Medulla oblongata (tissue), 1 donor: ENCODE measurements around the gene DMTF1.

ENCODE experiments used
- DNase-seq: peaks from one replicate; pipeline ENCODE4 v3.0.0-alpha.2; 2015; ENCODE audit errors: extremely low spot score

The DMTF1 gene

DNA sequence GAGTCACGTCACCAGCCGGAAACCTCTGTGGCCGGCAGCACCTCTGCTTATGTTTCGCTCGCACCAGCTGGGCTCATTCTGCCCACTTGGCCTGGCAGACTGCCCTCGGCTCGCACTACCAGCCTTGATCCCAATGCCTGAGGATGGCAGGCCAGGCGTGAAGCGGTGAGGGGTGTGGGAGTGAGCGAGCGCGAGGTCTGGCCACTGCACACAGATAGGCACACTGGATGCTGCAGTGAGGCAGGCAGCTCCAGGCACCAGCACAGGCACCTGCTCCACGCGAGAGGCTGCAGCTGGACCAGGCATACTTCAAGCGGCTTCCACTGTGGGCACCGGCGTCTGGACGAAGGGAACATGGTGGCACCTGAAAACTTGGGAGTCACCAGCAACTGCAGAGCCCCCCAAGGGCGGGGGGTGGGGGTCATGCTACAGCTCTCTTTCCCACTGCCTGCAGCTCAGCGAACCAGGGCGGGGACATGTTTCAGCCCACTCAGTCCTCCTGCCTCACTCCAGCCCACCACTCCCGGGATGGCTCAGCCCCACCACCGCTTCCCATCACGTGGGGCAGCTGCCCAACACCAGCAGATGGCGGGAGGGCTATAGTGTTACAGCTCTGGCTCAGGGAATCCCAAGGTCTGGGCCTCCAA, 5.4 kb upstream of the DMTF1 start:
- no peak for DNase-seq

DNA sequence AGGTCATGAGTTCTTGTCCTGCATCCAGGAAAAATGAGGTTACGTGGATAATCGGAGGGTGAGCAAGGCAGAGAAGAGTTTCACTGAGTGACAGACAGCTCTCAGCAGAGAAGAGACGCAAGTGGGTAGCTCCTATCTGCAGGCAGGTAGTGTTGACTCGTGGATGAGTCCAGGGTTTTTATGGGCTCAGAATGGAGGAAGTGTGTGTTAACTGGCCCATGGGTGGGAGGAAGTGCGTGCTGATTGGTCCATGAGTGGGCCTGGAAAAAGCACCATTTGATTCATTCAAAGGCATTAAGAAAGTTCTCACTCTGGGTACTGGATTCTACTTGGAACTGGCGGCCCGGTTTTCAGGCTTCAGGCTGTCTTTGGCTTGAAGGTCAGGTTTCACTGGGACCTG, 4.8 kb upstream of the DMTF1 start:
- DNase-seq = no peak

DNA sequence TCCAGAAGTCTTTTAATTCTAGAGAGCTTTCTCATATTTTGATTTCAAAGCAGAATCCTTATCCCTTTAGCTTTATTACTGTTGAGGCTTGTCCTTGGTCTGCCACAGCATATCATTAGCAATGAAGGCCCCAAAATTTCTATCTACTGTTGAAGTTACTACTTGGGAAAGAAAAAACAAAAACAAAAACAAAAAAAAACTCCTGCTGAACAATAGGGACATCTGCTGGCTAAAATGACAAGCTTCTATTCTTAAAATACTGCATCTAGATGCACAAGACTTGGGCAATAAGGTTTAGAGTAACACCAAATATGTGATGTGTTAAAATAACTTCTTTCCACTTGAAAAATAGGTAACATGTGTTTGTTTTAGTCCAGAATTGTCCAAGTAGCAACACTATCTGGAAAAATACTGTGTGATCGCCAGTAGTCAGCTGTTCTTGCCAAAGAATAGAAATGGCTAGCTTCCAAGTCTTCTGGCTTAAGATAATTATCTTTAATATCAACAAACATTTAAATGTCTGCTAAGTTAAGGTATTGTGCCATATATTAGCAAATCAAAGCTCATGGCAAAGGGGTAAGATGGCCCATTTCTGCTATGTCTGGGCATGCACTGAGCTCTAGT, 3.8 kb upstream of the DMTF1 start:
- DNase-seq = peak; percentile 63

DNA sequence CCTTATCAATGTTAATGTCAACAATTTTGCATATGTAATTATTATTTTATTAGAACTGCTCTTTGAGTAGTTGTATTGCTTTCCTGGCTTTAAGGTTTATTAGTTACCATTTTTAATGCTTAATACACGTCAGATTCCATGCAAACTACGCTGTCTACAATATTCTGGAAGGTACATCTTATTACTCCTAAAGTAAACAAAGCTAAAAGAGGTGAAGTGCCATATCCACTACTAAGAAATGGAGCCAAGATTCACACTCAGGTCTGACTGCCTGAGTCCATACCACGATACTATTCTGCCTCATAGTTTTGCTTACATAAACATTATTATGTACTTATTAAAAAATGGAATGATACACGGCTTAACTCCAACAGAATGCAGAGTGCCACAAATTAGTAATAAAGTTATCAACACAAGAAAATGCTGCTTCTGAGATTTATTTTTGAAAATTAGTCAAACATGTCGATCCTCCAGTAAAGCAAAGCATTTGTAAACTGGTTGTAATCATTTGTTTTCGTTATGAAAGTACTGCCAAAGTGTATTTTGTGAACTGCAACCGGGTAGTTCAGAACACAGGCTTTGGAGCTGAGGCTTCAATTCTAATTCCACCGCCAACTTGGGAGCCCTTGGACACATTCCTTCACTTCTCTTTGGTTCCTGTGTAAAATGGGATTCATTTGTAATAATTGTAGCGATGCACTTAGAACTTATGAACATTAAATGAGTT, 1.1 kb upstream of the DMTF1 start:
- peak; percentile 13 for DNase-seq

DNA sequence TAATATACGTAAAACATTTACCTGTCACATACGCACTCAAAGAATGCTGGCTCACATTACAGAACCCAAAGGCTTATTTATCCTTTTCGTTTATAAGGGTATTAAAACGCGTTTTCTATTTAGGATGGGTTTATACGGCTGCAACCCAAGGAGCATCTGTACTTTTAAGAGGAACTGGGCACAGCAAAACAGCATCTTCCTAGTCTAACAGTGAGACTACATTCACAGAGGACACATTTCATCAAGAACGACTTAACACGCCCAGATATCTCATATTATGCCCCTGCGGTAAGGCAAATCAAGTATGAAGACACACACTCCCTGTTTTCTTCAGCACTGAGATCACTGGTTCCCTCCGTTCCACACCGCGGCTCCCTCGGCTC, 533 bp upstream of the DMTF1 start:
- DNase-seq = no peak

DNA sequence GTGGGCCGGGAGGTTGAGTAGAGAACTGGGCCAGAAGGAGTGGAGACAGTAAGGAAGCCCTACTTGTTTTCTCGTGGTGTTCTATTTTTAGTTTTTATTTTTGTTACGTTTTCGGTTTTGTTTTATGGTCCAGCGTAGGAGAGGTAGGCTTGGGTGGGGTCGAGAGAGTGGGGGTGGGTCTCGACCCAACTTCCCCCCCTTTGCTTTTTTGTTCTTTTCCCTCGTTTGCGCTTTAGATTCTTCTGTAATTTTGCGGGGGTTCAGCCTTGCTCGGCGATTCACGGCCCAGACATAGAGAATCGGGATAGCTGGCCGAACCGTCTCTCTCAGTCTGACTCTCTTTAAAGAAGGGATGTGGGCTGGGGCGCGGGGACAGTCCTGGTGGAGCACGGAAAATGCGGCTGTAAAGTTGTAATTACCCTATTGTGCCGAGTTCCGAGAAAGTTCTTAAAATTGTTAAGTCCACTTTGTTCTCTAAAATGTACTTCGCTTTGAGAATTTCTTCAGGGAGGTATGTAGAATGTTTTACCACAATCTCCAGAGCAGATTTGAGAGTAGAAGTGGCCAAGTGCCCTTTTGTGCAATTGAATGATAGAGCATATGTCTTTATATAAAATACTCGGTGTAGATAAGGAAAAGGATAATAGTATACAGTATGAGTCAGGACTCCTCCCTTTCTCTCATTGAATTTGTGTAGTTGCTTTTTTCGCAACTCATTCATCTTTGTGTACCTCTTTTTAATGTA, 816 bp downstream of the DMTF1 start:
- DNase-seq = peak; percentile 45

DNA sequence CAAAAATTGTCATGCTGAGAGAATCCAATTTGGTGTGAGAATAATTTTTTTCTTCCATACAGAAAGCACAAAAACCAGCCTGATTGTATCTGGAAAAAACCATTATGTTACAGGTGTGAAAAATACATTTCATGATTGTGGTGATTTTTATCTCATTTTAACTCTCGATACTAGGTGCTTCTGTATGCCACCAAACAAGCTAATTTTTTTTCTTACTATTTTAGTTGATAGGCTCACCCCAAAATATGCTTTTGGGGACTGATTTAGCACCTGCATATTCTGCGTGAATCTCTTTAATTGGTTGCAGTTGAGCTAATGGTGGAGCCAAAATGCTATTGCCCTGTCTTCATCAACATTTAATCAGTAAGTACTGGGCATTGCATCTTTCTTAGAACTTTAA, 1.9 kb downstream of the DMTF1 start:
- DNase-seq = no peak

DNA sequence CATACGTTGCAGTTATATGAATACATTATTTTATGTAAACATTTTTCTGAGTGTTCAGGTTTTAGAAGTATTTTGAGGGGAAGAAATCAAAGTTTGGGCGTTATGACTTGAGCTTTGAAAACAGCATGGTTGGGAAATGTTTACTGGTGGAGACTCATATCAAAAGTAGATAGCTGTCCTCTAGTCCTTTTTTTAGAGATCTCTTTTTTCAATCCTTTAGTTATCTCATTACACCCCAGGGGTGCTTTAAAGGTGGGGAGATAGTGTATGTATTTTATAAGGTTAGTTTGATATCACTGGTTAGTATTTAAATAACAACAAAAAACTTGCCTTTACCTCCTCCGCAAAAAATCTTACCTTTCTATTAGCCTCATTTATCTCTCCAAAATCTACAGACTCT, 2.3 kb downstream of the DMTF1 start:
- DNase-seq = no peak

DNA sequence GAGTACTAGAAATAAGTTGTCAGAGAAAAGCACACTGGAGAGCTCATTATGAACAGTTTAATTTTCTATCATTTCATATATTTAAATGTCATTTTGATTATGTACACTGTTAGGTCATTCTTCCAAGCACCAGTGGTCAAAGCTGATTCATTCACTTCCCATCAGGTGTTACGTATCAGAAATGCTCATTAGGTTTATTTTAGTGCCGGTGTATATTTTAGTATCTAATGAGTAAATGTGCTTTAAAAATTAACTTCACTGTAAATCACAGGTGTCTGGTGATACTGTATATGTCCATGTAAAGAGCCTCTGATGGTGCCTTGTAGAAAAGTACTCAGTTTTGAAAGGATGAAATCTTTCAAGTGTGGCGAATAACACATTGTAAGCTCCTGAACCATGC, 3.5 kb downstream of the DMTF1 start:
- no peak for DNase-seq

DNA sequence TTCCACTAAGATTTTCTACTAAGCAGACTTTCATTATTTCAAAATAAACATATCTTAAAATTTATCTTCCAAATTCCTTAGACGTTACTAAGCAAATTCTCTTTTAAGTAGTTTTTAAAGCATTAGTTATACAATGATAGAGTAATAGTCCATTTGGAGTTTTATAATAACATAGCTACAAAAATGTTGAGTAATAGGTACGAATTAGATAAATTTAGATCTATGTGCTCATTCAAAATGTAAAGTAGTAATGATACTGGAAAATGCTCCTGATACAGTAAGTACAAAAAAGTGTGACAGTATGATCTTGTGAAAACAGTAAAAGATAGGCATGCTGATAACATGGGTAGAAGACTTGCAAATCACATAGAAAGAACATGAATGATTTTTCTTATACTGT, 4.5 kb downstream of the DMTF1 start:
- DNase-seq = no peak

DNA sequence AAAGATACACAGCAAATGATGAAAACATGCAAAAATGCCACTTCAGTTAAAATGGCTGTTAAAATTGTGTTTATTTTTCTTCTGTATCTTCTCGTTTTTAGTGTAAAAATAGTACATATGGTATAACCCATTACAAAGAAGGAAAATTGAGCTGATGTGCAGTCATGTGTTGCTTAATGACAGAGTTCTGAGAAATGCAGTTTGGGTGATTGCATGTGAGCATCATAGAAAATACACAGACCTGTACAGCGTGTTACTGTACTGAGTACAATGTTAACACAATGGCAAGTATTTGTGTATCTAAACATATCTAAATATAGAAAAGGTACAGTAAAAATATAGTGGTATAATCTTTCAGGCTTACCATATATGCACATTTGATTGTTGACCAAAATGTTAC, 7.3 kb downstream of the DMTF1 start:
- no peak for DNase-seq

DNA sequence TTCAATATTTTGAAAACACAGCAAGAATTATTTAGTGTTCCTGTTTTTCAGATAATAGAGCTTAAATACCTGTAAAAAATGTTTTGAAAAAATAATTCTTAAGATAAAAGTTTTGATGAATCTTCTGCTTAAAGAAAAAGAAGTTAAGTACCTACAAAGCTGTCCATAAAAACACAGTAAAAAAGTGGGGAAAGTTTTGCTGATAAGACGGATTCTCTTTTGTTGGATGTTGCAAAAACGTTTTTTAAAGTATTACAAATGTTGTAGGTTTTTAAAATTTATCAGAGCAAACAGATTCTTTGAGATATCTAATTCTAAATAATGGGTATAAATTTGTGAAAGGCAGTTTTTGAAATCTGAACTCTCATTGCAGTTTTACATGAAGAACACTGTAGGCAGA, 12.2 kb downstream of the DMTF1 start:
- DNase-seq = no peak

DNA sequence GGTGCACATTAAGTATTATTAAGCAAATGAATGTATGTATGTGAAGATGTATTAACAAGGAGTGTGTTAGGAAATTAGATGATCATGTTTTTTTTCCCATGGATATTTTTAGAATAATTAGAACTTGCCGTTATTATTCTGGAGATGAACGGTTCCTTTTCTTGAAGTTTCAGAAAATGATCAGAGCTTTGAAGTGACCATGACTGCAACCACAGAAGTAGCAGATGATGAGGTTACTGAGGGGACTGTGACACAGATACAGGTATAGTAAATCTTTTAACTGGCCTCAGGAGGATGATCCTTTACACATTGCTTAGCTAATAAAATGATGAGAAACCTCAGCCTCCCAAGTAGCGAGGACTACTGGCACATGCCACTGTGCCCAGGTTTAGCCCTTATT, 18.6 kb downstream of the DMTF1 start:
- DNase-seq = no peak

DNA sequence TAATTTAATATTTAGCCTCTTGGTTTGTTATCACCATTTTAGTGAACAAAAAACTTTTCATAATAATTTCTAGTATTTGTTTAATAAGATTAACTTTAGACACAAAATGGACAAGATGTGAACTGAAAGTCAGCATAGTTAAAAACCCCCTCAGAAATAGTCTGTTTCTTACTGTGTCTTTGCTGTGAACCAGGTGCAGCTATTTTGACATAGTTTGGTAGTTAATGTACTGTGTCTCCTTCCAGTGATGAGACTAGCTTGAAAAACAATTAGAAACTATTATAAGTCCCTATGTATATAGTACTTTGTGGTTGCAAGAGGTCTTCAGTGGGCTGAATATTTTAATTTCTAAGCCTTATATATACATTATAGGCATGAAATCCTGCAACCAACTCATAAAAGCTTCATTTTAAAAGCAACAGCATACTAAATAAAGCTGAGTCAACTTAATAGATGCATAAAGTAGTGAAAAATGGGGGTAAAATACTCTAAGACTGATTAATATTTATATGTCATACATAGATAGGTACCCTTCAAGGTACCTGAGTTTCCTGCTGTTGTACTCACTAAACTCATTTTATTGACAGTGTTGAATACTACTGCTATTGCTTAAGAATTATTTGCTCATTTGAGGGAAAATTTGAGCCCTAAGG, 19.2 kb downstream of the DMTF1 start:
- no peak for DNase-seq

DNA sequence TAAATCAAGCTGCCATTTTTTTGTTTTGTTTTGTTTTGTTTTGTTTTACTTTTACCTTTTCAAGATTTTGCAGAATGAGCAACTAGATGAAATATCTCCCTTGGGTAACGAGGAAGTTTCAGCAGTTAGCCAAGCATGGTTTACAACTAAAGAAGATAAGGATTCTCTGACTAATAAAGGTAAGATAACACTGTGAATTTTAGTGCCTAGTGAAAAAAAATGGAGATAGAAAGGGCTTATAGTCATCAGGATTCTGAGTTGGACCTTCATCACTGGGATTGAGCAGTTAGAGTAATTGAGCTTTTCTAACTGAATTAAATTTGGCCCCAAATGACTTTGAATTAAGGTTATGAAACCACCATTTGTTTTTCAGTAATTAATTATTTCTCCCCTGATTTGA, 21.2 kb downstream of the DMTF1 start:
- no peak for DNase-seq

DNA sequence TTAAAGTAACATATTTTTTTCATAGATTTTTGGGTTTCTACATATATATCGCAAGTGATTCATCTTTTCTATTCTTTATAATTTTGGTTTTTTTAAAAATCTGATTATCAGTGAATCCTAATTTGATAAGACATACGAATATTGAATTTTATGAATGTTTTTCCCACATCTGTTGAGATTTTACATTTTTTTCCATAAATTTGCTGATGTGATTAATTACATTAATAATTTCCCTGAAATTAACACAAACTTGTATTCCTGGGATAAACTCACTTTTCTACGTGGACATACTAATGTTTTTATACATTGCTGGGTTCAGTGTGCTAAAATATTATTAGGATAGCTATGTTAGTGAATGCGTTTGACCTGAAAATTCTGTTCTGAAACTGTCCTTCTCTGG, 26.1 kb downstream of the DMTF1 start:
- no peak for DNase-seq

DNA sequence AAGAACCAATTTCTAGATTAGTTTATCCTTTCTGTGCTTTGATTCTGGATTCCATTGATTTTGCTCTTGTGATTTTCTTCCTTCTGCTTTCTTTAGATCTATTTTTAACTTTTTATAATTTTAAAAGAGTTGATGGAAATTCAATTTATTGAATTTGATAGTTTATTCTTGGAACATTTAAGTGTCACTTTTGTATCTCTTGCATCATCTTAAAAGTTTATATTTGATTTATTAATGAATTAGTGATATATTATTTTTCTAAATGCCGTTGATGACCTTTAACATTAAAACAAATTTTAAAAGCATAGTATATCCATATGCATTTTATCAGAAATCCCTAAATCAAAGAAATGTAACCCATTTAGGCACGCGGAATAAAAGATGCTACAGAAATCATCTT, 26.9 kb downstream of the DMTF1 start:
- no peak for DNase-seq

DNA sequence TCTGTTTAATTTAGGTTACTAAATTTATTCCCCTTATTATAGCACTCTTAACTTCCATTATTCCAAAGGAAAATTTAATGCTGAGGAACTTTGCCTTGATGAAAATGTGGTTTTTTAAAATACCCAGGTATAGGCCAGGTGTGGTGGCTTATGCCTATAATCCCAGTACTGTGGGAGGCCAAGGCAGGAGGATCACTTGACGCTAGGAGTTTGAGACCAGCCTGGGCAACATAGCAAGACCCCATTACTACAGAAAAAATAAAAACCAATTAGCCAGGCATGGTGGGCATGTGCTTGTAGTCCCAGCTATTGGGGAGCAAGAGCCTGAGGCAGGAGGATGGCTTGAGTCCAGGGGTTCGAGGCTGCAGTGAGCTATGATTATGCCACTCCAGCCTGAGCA, 34.9 kb downstream of the DMTF1 start:
- no peak for DNase-seq

DNA sequence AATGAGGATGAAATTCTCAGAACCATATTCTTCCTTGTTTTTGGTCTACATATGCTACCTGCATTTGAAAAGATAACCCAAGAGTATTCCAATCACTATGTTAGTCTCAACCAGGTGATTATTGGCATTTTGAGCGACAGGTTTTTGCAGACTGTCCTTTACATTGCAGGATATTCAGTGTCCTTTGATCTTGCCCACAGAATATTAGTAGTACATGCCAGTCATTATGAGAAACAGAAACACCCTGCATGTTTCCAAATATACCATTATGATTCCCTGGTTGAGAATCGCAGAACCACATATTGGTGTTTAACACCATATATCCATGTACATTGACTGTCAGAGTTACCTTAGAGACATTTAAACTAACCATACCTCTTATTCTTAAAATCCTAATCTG, 36.7 kb downstream of the DMTF1 start:
- no peak for DNase-seq

DNA sequence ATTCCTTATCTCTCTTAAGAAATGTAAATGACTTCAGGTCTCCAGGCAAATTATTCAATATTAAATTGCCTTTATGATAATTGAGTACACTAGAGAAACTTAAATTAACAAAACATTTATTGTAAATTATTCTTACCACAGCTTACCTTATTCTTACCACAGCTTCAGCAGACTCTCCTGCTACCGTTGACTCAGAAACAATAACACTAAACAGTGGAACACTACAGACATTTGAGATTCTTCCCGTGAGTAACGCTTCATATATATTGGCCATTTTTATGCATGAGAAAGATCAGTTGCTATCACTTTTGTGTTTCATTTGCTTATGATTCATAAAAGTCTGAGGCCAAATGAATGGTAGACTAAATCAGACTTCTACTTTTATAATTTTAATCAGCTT, 38.5 kb downstream of the DMTF1 start:
- no peak for DNase-seq

DNA sequence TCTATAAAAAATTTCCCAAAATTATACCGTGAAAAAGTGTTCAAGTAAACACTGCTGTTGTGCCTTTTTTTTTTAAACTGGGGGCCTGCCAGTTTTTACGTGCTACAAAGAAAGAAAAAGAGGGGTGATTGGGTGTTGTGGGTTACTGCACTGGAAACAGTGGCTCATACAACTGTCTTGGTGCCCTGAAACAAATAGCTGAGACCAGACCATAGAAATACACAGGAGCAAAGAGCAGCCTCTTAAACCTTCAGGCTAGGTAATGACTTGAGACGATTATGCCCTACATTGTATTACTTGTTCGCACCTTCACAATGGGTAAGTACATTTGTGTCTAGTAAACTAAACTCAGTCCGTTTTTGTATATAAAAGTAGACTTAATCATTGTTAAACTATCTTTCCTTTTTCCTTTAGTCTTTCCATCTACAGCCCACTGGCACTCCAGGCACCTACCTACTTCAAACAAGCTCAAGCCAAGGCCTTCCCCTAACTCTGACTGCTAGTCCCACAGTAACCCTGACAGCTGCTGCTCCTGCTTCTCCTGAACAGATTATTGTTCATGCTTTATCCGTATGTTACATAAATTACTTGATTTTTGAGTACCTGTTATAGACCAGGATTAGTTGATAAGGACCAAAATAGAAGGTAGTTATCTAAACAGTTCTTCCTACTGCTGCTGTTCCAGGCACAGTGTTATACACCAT, 40.7 kb downstream of the DMTF1 start:
- no peak for DNase-seq

DNA sequence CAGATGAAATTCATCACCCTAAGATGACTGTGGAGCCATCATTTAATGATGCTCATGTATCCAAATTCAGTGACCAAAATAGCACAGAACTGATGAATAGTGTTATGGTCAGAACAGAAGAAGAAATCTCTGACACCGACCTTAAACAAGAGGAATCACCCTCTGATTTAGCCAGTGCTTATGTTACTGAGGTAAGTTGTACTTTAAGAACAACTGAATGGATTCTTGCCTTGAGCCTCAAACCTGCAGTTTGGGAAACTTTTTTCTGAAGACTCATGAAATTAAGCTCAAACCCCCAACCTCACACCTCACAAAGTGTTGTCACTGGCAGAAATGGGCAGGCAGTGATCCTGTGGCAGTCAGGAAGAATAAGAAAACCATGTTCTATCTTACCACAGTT, 41.7 kb downstream of the DMTF1 start:
- DNase-seq = no peak
